ENCODE results near the gene HMGA1. TPM values are rescaled to one million over a fixed set of nuclear protein-coding genes. Genes with fewer than 3 reads are reported as not detected.
"Not testable (repeated sequence)": the region's sequence is repeated elsewhere in the genome, so short reads cannot be mapped to it uniquely, and the experiment has no call there.

HMGA1 gene
- polyA plus RNA-seq, 3 donors, result 11.4 to 37.9 (median 17.6) TPM

DNA sequence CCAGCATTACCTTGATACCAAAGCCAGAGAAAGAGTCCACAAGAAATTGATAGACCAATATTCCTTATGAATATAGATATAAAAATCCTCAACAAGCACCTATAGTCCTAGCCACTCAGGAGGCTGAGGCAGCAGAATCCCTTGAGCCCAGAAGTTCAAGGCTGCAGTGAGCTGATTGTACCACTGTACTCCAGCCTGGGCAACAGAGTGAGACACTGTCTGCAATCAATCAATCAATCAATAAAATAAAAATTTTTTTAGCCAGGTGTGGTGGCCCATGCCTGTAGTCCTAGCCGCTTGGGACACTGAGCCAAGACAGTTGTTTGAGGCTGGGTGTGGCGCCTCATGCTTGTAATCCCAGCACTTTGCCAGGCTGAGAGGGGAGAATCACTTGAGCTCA, 31.1 kb downstream of the HMGA1 start:
- no peak overlapping the region for H3K4me3 Mint-ChIP-seq
- peaks cover 16% of the 10 kb centered on the region in 2 donors for H3K4me1 ChIP-seq (ENCODE audit: control insufficient read depth in 1 of 2, insufficient read depth in 2 of 2, low read length in 2 of 2)
- H3K27me3 Mint-ChIP-seq (ENCODE audit: low read depth in 3 of 3), result peaks cover 0 to 1% (median 0%) of the 10 kb centered on the region in 3 donors
- no peaks in the 10 kb centered on the region for H3K27me3 ChIP-seq (ENCODE audit: control insufficient read depth in 2 of 2, insufficient read depth in 2 of 2, low read length in 2 of 2)
- no peak overlapping the region for H3K4me3 ChIP-seq (replicated peaks in 1 of 3; ENCODE audit: low read depth in 2 of 3, low read length in 3 of 3)
- no peaks in the 10 kb centered on the region for H4K20me1 ChIP-seq (ENCODE audit: insufficient read depth, low read length)
- no peaks in the 10 kb centered on the region for H3K36me3 ChIP-seq (replicated peaks in 1 of 2; ENCODE audit: control insufficient read depth in 1 of 2, insufficient read depth in 2 of 2, low read length in 2 of 2)
- DNase-seq, result no peak
- peaks cover 6 to 20% (median 11%) of the 10 kb centered on the region in 7 donors for H3K9me3 Mint-ChIP-seq
- peaks cover 6 to 11% of the 10 kb centered on the region in 2 donors for H3K36me3 Mint-ChIP-seq
- WGBS (ENCODE audit: insufficient coverage), result no CpG with 5 or more reads among the region's 2 CpGs
- no peak overlapping the region for H3K9ac ChIP-seq (ENCODE audit: insufficient read depth, low read length, poor library complexity, severe bottlenecking)
- H3K4me1 Mint-ChIP-seq, result peaks cover 11% of the 10 kb centered on the region
- H3K79me2 ChIP-seq (ENCODE audit: insufficient read depth, low read length), result no peaks in the 10 kb centered on the region
- peaks cover 9 to 17% of the 10 kb centered on the region in 2 donors for H3K9me3 ChIP-seq (replicated peaks in 1 of 2; ENCODE audit: control insufficient read depth in 1 of 2, insufficient read depth in 1 of 2, low read length in 2 of 2)
- intact Hi-C loops (cut with micrococcal nuclease), result no loop called here
- no peak overlapping the region for H3K4me2 ChIP-seq (replicated peaks; ENCODE audit: extremely low read depth, low read length, poor library complexity, severe bottlenecking)
- no peak overlapping the region for H3K27ac Mint-ChIP-seq
- H2AFZ ChIP-seq (ENCODE audit: insufficient read depth, low read depth, low read length, poor library complexity, severe bottlenecking), result no peak overlapping the region
- TF ChIP-seq, protein P1, sequence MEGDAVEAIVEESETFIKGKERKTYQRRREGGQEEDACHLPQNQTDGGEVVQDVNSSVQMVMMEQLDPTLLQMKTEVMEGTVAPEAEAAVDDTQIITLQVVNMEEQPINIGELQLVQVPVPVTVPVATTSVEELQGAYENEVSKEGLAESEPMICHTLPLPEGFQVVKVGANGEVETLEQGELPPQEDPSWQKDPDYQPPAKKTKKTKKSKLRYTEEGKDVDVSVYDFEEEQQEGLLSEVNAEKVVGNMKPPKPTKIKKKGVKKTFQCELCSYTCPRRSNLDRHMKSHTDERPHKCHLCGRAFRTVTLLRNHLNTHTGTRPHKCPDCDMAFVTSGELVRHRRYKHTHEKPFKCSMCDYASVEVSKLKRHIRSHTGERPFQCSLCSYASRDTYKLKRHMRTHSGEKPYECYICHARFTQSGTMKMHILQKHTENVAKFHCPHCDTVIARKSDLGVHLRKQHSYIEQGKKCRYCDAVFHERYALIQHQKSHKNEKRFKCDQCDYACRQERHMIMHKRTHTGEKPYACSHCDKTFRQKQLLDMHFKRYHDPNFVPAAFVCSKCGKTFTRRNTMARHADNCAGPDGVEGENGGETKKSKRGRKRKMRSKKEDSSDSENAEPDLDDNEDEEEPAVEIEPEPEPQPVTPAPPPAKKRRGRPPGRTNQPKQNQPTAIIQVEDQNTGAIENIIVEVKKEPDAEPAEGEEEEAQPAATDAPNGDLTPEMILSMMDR (IDR thresholded peaks at IDR 0.05), result no peak
- no peak overlapping the region for H3K27ac ChIP-seq (ENCODE audit: low read depth in 1 of 2, low read length in 2 of 2)

DNA sequence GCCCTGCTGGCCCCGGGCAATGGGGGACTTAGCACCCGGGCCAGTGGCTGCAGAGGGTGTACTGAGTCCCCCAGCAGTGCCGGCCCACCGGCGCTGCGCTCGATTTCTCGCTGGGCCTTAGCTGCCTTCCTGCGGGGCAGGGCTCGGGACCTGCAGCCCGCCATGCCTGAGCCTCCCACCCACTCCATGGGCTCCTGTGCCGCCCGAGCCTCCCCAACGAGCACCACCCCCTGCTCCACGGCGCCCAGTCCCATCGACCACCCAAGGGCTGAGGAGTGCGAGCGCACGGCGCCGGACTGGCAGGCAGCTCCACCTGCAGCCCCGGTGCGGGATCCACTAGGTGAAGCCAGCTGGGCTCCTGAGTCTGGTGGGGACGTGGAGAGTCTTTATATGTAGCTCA, 32.5 kb downstream of the HMGA1 start:
- H2AFZ ChIP-seq (ENCODE audit: insufficient read depth, low read depth, low read length, poor library complexity, severe bottlenecking); H3K4me3 ChIP-seq (replicated peaks in 1 of 3; ENCODE audit: low read depth in 2 of 3, low read length in 3 of 3); H3K9ac ChIP-seq (ENCODE audit: insufficient read depth, low read length, poor library complexity, severe bottlenecking); H3K27me3 ChIP-seq (ENCODE audit: control insufficient read depth in 2 of 2, insufficient read depth in 2 of 2, low read length in 2 of 2); H3K9me3 Mint-ChIP-seq; H3K36me3 ChIP-seq (replicated peaks in 1 of 2; ENCODE audit: control insufficient read depth in 1 of 2, insufficient read depth in 2 of 2, low read length in 2 of 2); H3K79me2 ChIP-seq (ENCODE audit: insufficient read depth, low read length); H3K4me2 ChIP-seq (replicated peaks; ENCODE audit: extremely low read depth, low read length, poor library complexity, severe bottlenecking); H3K27ac ChIP-seq (ENCODE audit: low read depth in 1 of 2, low read length in 2 of 2); DNase-seq; H4K20me1 ChIP-seq (ENCODE audit: insufficient read depth, low read length); H3K4me3 Mint-ChIP-seq; H3K9me3 ChIP-seq (replicated peaks in 1 of 2; ENCODE audit: control insufficient read depth in 1 of 2, insufficient read depth in 1 of 2, low read length in 2 of 2); intact Hi-C loops (cut with micrococcal nuclease); H3K27me3 Mint-ChIP-seq (ENCODE audit: low read depth in 3 of 3); H3K27ac Mint-ChIP-seq; H3K36me3 Mint-ChIP-seq: not testable (repeated sequence)
- WGBS (ENCODE audit: insufficient coverage), result no CpG with 5 or more reads among the region's 25 CpGs
- H3K4me1 Mint-ChIP-seq, result peaks cover 25% of the 10 kb centered on the region
- H3K4me1 ChIP-seq (ENCODE audit: control insufficient read depth in 1 of 2, insufficient read depth in 2 of 2, low read length in 2 of 2), result peaks cover 30% of the 10 kb centered on the region in 2 donors

DNA sequence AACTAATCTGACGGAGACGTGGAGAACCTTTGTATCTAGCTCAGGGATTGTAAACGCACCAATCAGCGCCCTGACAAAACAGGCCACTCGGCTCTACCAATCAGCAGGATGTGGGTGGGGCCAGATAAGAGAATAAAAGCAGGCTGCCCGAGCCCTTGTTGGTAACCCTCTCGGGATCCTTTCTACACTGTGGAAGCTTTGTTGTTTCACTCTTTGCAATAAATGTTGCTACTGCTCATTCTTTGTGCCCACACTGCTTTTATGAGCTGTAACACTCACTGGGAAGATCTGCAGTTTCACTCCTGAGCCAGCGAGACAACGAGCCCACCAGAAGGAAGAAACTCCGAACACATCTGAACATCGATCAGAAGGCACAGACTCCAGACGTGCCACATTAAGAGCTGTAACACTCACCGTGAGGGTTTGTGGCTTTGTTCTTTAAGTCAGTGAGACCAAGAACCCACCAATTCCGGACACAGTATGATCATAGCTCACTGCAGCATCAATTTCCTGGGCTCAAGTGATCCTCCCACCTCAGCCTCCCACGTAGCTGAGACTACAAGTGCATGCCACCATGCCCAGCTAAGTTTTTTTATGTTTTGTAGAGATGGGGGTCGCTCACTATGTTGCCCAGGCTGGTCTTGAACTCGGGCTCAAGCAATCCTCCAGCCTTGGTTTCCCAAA, 33.1 kb downstream of the HMGA1 start:
- H3K9ac ChIP-seq (ENCODE audit: insufficient read depth, low read length, poor library complexity, severe bottlenecking); H3K36me3 ChIP-seq (replicated peaks in 1 of 2; ENCODE audit: control insufficient read depth in 1 of 2, insufficient read depth in 2 of 2, low read length in 2 of 2); H3K79me2 ChIP-seq (ENCODE audit: insufficient read depth, low read length); H3K9me3 Mint-ChIP-seq; H3K27ac ChIP-seq (ENCODE audit: low read depth in 1 of 2, low read length in 2 of 2); H3K36me3 Mint-ChIP-seq; H3K27ac Mint-ChIP-seq; intact Hi-C loops (cut with micrococcal nuclease); H3K4me2 ChIP-seq (replicated peaks; ENCODE audit: extremely low read depth, low read length, poor library complexity, severe bottlenecking); H3K27me3 Mint-ChIP-seq (ENCODE audit: low read depth in 3 of 3); H3K27me3 ChIP-seq (ENCODE audit: control insufficient read depth in 2 of 2, insufficient read depth in 2 of 2, low read length in 2 of 2); H3K4me3 Mint-ChIP-seq; H3K9me3 ChIP-seq (replicated peaks in 1 of 2; ENCODE audit: control insufficient read depth in 1 of 2, insufficient read depth in 1 of 2, low read length in 2 of 2); DNase-seq; H4K20me1 ChIP-seq (ENCODE audit: insufficient read depth, low read length); H3K4me3 ChIP-seq (replicated peaks in 1 of 3; ENCODE audit: low read depth in 2 of 3, low read length in 3 of 3); H2AFZ ChIP-seq (ENCODE audit: insufficient read depth, low read depth, low read length, poor library complexity, severe bottlenecking): not testable (repeated sequence)
- WGBS (ENCODE audit: insufficient coverage), result 85% methylated on average over 10 of the region's 17 CpGs
- H3K4me1 Mint-ChIP-seq, result peaks cover 29% of the 10 kb centered on the region
- peaks cover 31 to 32% of the 10 kb centered on the region in 2 donors for H3K4me1 ChIP-seq (ENCODE audit: control insufficient read depth in 1 of 2, insufficient read depth in 2 of 2, low read length in 2 of 2)
